HepG2 (cell line): ENCODE data around the gene SLC22A7. TPM values are rescaled to one million over a fixed set of nuclear protein-coding genes. Genes with fewer than 3 reads are reported as not detected.

Experiments
- ATAC-seq: fragments of 200-7000 bp; cut with Tn5 transposase; 3 replicates; pipeline ENCODE4 v1.9.1; 2020; ENCODE audit warnings: mild to moderate bottlenecking, moderate library complexity
- BruUV-seq: library from RNA; stranded (reverse); fragments of 400-500 nt; replicated peaks from 2 replicates; lab custom pipeline; 2021; lab: Mats Ljungman, UMichigan
- CTCF ChIA-PET: fragments of 300-600 bp; formaldehyde crosslinking; extraction: SDS; loops from one replicate; lab custom pipeline; 2021; ENCODE audit warnings: low total read pairs, inconsistent platforms, low intra/inter-chr PET ratio; lab: Yijun Ruan, JAX
- POLR2A ChIA-PET: fragments of 350-600 bp; sonication (Branson Sonifier 250); formaldehyde crosslinking; loops from one replicate; lab custom pipeline; 2020; ENCODE audit warnings: antibody characterized with exemption, inconsistent platforms; lab: Yijun Ruan, JAX
- DNase-seq: peaks from one replicate; pipeline ENCODE4 v3.0.0-alpha.2; 2015; ENCODE audit warnings: low spot score
- FAIRE-seq: peaks from 3 replicates; lab custom pipeline; 2011; peaks lifted over from hg19 to GRCh38; lab: Jason Lieb, UNC
- H2AFZ ChIP-seq: one replicate; pipeline ENCODE4 v1.6.1; 2011; ENCODE audit warnings: low read length, inconsistent platforms
- H3K27ac ChIP-seq: fragments of 300-600 bp; 3 replicates; pipeline ENCODE4 v1.8.0; 2011; ENCODE audit warnings: mixed run types, mild to moderate bottlenecking, mixed read lengths, low read length, inconsistent platforms; ENCODE audit not compliant: insufficient read depth; ENCODE audit errors: extremely low read length
- H3K27me3 ChIP-seq, 2 experiments: fragments of 200-600 bp in 1 of 2; 2 replicates in 1 of 2; 3 replicates in 1 of 2; pipeline versions ENCODE4 v1.6.0 to v1.8.0; 2011; ENCODE audit warnings: low read length in 2 of 2, mild to moderate bottlenecking in 2 of 2, moderate library complexity in 2 of 2, inconsistent platforms in 1 of 2; ENCODE audit not compliant: insufficient read depth in 2 of 2, control insufficient read depth in 1 of 2
- H3K36me3 ChIP-seq, 2 experiments: fragments of 200-600 bp in 1 of 2; replicated peaks in 1 of 2; 2 replicates in 1 of 2; 3 replicates in 1 of 2; pipeline versions ENCODE4 v1.5.1 to v1.8.0; 2011; ENCODE audit warnings: low read length in 2 of 2, inconsistent platforms in 1 of 2; ENCODE audit not compliant: insufficient read depth in 2 of 2, control insufficient read depth in 1 of 2
- H3K4me1 ChIP-seq: 2 replicates; pipeline ENCODE4 v1.5.1; 2012; ENCODE audit warnings: low read length, inconsistent platforms; ENCODE audit not compliant: insufficient read depth
- H3K4me2 ChIP-seq: 2 replicates; pipeline ENCODE4 v1.6.0; 2011; ENCODE audit warnings: low read depth, low read length, inconsistent platforms
- H3K4me3 ChIP-seq, 3 experiments: fragments of 200-600 bp in 1 of 3; sonication (generic), shearing (Covaris generic) in 1 of 3; replicated peaks in 1 of 3; 2 replicates each; pipeline ENCODE4 v1.5.1; 2011 to 2016; ENCODE audit warnings: low read length in 3 of 3, inconsistent platforms in 2 of 3, low read depth in 2 of 3, mild to moderate bottlenecking in 2 of 3, control low read depth in 1 of 3, mixed read lengths in 1 of 3; ENCODE audit not compliant: insufficient read depth in 1 of 3
- H3K79me2 ChIP-seq: one replicate; pipeline ENCODE4 v1.6.1; 2011; ENCODE audit warnings: low read length, inconsistent platforms; ENCODE audit not compliant: insufficient read depth
- H3K9ac ChIP-seq: 2 replicates; pipeline ENCODE4 v1.6.0; 2011; ENCODE audit warnings: mild to moderate bottlenecking, low read depth, low read length, inconsistent platforms; ENCODE audit not compliant: insufficient read depth
- H3K9me3 ChIP-seq: 2 replicates; pipeline ENCODE4 v1.5.1; 2012; ENCODE audit warnings: mild to moderate bottlenecking, low read length
- H4K20me1 ChIP-seq: 2 replicates; pipeline ENCODE4 v1.6.0; 2011; ENCODE audit warnings: inconsistent platforms, mild to moderate bottlenecking, low read length, moderate library complexity; ENCODE audit not compliant: insufficient read depth
- AKNA ChIP-seq: sonication (generic); formaldehyde crosslinking; IDR thresholded peaks from 2 replicates; pipeline ENCODE4 v1.4.0; 2020; ENCODE audit warnings: missing genetic modification reagents, borderline replicate concordance
- CCAR2 ChIP-seq: fragments of 200-400 bp; formaldehyde crosslinking; optimal IDR thresholded peaks from 2 replicates; pipeline ENCODE3; 2018; ENCODE audit warnings: low read depth, mild to moderate bottlenecking, low read length, moderate library complexity
- CREB1 ChIP-seq, 2 experiments: fragments of 450-650 bp in 1 of 2; IDR thresholded peaks; 2 replicates each; pipeline ENCODE4 v1.6.1; 2016 to 2017; ENCODE audit warnings: control low read depth in 1 of 2, mild to moderate bottlenecking in 1 of 2, missing compliant biosample characterization in 1 of 2, missing genetic modification characterization in 1 of 2
- DMAP1 ChIP-seq: IDR thresholded peaks from 2 replicates; pipeline ENCODE4 v1.6.1; 2016
- EP300 ChIP-seq, 3 experiments: sonication (generic) in 1 of 3; formaldehyde crosslinking in 1 of 3; IDR thresholded peaks; 2 replicates each; pipeline versions ENCODE4 v1.5.1 to v1.6.1; 2011 to 2020; ENCODE audit warnings: low read depth in 2 of 3, low read length in 2 of 3, borderline replicate concordance in 1 of 3, improper control_type of control experiment in 1 of 3, mild to moderate bottlenecking in 1 of 3, missing genetic modification reagents in 1 of 3, moderate library complexity in 1 of 3
- FOXK2 ChIP-seq: fragments of 450-650 bp; IDR thresholded peaks from 2 replicates; pipeline ENCODE4 v1.6.1; 2016
- HOXA3 ChIP-seq: sonication (generic); formaldehyde crosslinking; IDR thresholded peaks from 2 replicates; pipeline ENCODE4 v1.5.0; 2020; ENCODE audit warnings: missing genetic modification reagents
- PATZ1 ChIP-seq: sonication (generic); formaldehyde crosslinking; IDR thresholded peaks from 2 replicates; pipeline ENCODE4 v1.4.0; 2020; ENCODE audit warnings: missing genetic modification reagents
- TGIF2 ChIP-seq: IDR thresholded peaks from 2 replicates; pipeline ENCODE4 v1.6.1; 2016; ENCODE audit warnings: control low read depth, missing compliant biosample characterization
- ZBTB44 ChIP-seq: sonication (generic); formaldehyde crosslinking; IDR thresholded peaks from 2 replicates; pipeline ENCODE4 v1.4.0; 2020; ENCODE audit warnings: missing genetic modification reagents
- ZBTB7B ChIP-seq: sonication (generic); formaldehyde crosslinking; IDR thresholded peaks from 2 replicates; pipeline ENCODE4 v1.4.0; 2020; ENCODE audit warnings: missing genetic modification reagents
- ZNF136 ChIP-seq: sonication (generic); formaldehyde crosslinking; IDR thresholded peaks from 2 replicates; pipeline ENCODE4 v1.8.1; 2022; ENCODE audit warnings: low read depth, mild to moderate bottlenecking, moderate library complexity, missing genetic modification reagents
- ZNF446 ChIP-seq: sonication (generic); formaldehyde crosslinking; IDR thresholded peaks from 2 replicates; pipeline ENCODE4 v1.5.0; 2020; ENCODE audit warnings: mild to moderate bottlenecking, missing genetic modification reagents
- ZNF501 ChIP-seq: sonication (generic); formaldehyde crosslinking; IDR thresholded peaks from 2 replicates; pipeline ENCODE4 v1.5.1; 2020; ENCODE audit warnings: mild to moderate bottlenecking, moderate library complexity, missing genetic modification reagents
- ZNF556 ChIP-seq: sonication (generic); formaldehyde crosslinking; IDR thresholded peaks from 2 replicates; pipeline ENCODE4 v1.4.0; 2020; ENCODE audit warnings: mild to moderate bottlenecking, missing genetic modification reagents, borderline replicate concordance
- ZNF572 ChIP-seq: sonication (generic); formaldehyde crosslinking; IDR thresholded peaks from 2 replicates; pipeline ENCODE4 v1.5.1; 2020; ENCODE audit warnings: mild to moderate bottlenecking, missing genetic modification reagents
- ZNF782 ChIP-seq: sonication (generic); formaldehyde crosslinking; IDR thresholded peaks from 2 replicates; pipeline ENCODE4 v1.4.0; 2020; ENCODE audit warnings: missing genetic modification reagents, mild to moderate bottlenecking, borderline replicate concordance
- WGBS: methylation state at CpG from one replicate; pipeline ENCODE4 v1.1.6; 2017; ENCODE audit warnings: low lambda C conversion rate; 5-methylcytosine and 5-hydroxymethylcytosine counted together
- in situ Hi-C: cut with HindIII; loops from 2 replicates; pipeline ENCODE4 v1.10.0; 2017; ENCODE audit warnings: low pct_unique_long_range_greater_than_20kb; ENCODE audit not compliant: extremely low pct_ligation_motif_present
- intact Hi-C: fragments of 100-400 bp; cut with micrococcal nuclease; formaldehyde crosslinking; loops from one replicate; pipeline ENCODE4 v1.10.0; 2022; ENCODE audit not compliant: unreplicated experiment
- polyA plus RNA-seq, 8 experiments: library from polyadenylated mRNA; depleted of rRNA in 3 of 8; stranded (reverse) in 7 of 8; unstranded in 1 of 8; fragments of >200 nt; fragmentation: Illumina TruSeq in 4 of 8; extraction: Trizol in 4 of 8; gene quantifications; 2 replicates each; pipeline versions ENCODE4 v1.2.1 to v1.2.3, GENCODE V29; 2011 to 2016; ENCODE audit warnings: low read depth in 4 of 8, missing spikeins in 1 of 8, mixed read lengths in 1 of 8; ENCODE audit not compliant: insufficient read depth in 1 of 8
- total RNA-seq, 5 experiments: library from RNA; depleted of rRNA; stranded (reverse); fragments of >200 nt; fragmentation: Illumina TruSeq; extraction: Trizol; gene quantifications; 2 replicates each; pipeline ENCODE4 v1.2.3, GENCODE V29; 2016; ENCODE audit warnings: low read depth in 1 of 5

The SLC22A7 gene
- total and polyA plus RNA-seq, 2 of the 13 experiments (the other 11 are each of a cell fraction or from before 2014, with no cell fraction given), result 5.3 to 22.6 TPM

GRCh38 chr6:43293698-43294097 is 4.4 kb upstream of the SLC22A7 start:
- Histone ChIP-seq H3K9me3 (no peaks in the 10 kb centered on the region), H3K4me1 (peaks cover 96% of the 10 kb centered on the region), H3K36me3 (no peaks in the 10 kb centered on the region), H2AFZ (no peak overlapping the region), H3K79me2 (no peaks in the 10 kb centered on the region), H4K20me1 (no peaks in the 10 kb centered on the region), H3K4me3 (no peak overlapping the region), H3K27me3 (no peaks in the 10 kb centered on the region), H3K27ac (no peak overlapping the region), H3K9ac (no peak overlapping the region), H3K4me2 (no peak overlapping the region)
- BruUV-seq, result no TSS peak
- FAIRE-seq, result peak; percentile 23
- no peak for DNase-seq
- intact Hi-C loops, result no loop called here
- in situ Hi-C loops, result no loop called here
- ChIA-PET CTCF (no interaction called here), POLR2A (interaction anchor here (8.3 kb wide), 1 partner anchor 23 kb away, joined by 314 read pairs; no protein-coding TSS in a partner anchor)
- ATAC-seq, result no peak
- WGBS, result 95% methylated on average over 2 of the region's 3 CpGs
- TF ChIP-seq FOXK2, result no peak
- TF ChIP-seq ZNF782 (CRISPR knock-in tag), result no peak
- TF ChIP-seq ZNF556 (CRISPR knock-in tag), result no peak
- TF ChIP-seq ZNF501, result no peak
- no peak for TF ChIP-seq TGIF2 (CRISPR knock-in tag)
- no peak for TF ChIP-seq DMAP1
- TF ChIP-seq AKNA (CRISPR knock-in tag), result no peak
- no peak for TF ChIP-seq CCAR2
- 0 out of 2 replicates have a peak, but pooled peaks have one; percentile 14 for TF ChIP-seq ZNF446 (CRISPR knock-in tag)
- TF ChIP-seq ZBTB7B (CRISPR knock-in tag), result no peak
- TF ChIP-seq PATZ1, result no peak
- no peak for TF ChIP-seq ZNF136 (CRISPR knock-in tag)
- TF ChIP-seq ZNF572 (CRISPR knock-in tag), result no peak
- no peak for TF ChIP-seq EP300 (IDR thresholded peaks at IDR 0.05; ENCODE audit: low read depth in 2 of 2, low read length in 2 of 2)
- TF ChIP-seq EP300 (CRISPR knock-in tag; IDR thresholded peaks at IDR 0.05; ENCODE audit: borderline replicate concordance), result no peak
- no peak for TF ChIP-seq HOXA3 (CRISPR knock-in tag)
- TF ChIP-seq CREB1 (IDR thresholded peaks at IDR 0.05), result peak; percentile 56; the same call in 1 of the 2 replicates
- no peak for TF ChIP-seq CREB1 (CRISPR knock-in tag; IDR thresholded peaks at IDR 0.05)
- no peak for TF ChIP-seq ZBTB44 (CRISPR knock-in tag)
